AG20443 (cell line): Measurements from ENCODE around the gene CNGB1.
"Not testable (repeated sequence)": the region's sequence is repeated elsewhere in the genome, so short reads cannot be mapped to it uniquely, and the experiment has no call there.

Experiments used
- DNase-seq: peaks from one replicate; pipeline ENCODE4 v3.0.0; 2012; ENCODE audit warnings: low spot score, mixed read lengths

CNGB1 gene

DNA sequence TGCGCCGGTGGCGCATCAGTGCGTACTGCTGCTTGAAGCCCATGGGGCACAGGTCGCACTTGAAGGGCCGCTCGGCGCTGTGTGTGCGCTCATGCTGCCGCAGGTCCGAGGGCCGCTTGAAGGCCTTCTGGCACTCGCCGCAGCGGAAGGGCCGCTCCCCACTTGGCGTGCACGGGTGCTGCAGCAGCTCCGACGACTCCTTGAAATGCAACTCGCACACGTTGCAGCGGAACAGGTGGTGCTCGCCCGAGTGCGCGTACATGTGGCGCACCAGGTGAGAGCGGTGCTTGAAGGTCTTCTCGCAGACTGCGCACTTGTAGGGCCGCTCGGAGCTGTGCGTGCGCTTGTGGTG, 26.2 kb upstream of the CNGB1 start:
- no peak for DNase-seq

DNA sequence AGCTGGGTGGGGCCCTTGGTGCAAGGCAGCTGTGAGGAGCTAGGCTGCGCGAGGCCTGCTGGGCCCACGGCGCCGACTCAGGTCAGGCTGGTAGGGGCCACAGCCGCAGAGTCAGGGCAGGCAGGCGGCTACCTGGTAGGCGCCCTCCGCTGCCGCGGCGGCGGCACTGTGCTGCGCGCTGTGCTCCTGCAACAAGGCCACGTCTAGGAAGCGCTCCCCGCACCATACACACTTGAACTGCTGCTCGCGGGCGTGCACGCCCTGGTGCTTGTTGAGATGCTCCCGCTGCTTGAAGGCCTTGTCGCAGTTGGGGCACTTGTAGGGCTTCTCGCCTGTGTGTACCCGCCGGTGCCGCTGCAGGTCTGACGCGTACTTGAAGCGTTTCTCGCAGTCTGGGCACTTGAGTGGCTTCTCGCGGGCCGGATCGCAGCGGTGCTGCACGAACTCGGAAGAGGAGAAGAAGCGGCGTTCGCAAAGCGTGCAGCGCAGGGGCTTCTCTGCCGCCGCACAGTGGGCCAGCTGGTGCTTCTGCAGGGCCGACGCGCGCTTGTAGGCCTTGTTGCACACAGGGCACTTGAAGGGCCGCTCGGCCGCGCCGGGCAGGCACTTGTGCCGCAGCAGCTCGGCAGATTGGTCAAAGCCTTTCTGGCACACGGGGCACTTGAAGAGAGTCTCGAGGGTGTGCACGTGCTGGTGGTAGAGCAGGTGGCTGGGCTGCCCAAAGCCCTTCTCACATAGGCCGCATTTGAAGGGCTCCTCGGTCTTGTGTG, 25.7 kb upstream of the CNGB1 start:
- DNase-seq, result no peak

DNA sequence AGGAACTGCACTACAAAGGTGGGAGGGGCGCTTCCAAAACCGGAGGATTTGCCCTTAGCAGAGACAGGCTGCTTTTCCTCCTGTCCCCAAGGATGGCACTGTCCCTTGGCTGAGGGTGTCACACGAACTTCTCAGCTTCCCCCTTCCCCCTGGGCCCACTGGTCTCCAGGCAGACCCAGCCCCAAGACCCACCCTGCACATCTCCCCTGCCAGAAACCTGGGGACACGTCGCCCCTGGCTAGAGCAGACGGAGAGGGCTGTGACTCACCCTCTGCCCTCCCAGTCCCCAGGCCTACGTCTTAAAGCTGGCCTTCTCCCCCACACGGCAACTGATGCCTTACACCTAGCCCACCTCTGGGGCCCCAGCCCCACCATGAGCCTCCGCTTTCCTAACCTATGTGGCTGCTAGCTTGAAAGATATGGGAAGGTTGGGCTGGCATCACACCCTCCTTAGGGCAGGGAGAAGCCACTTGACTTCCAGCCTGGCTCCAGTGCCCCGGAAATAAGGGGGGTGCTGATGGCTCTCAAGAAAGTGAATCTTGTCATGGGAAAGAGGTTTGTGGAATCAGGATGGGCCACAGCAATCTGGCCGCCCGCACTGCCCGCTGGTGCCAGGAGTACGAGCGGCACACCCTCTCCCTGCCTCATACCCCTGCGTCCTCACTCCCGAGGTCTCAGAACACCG, 24.9 kb upstream of the CNGB1 start:
- no peak for DNase-seq

DNA sequence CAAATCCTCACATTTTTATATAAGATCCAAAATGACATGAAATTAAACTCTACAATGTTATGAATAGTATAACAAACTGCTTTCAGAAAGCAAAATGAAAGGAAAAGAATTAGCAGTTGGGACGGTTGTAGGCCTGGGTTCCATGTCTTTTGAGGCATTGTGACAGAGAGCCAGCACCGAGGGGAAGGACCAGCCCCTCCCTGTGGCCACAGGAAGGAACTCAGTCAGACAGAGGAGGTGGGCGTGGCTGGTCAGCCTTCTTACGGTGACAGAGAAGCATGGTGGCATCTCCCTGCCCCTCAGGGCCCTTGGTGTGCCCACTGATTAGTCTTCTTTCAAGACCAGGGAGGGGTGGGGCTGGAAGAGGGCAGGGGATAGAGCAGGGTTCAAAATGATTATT, 23.9 kb upstream of the CNGB1 start:
- DNase-seq, result peak; percentile 71

DNA sequence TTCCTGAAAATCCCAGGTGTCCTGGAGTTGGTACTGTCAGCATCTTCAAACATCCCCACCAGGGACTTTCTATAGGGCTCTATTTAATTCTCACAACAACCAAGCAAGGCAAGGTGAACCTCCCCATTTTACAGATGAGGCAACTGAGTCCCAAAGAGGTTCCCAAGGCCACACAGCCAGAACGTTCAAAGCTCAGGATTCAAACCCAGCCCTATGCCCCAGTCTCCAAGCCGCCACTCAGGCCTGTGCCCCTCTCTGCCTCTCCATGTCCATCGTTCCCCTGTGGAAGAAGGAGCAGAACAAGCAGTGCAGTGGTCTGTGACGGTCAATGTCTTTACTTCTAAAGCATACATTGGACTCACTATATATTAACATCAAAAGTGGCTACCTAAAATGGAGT, 23.4 kb upstream of the CNGB1 start:
- no peak for DNase-seq

DNA sequence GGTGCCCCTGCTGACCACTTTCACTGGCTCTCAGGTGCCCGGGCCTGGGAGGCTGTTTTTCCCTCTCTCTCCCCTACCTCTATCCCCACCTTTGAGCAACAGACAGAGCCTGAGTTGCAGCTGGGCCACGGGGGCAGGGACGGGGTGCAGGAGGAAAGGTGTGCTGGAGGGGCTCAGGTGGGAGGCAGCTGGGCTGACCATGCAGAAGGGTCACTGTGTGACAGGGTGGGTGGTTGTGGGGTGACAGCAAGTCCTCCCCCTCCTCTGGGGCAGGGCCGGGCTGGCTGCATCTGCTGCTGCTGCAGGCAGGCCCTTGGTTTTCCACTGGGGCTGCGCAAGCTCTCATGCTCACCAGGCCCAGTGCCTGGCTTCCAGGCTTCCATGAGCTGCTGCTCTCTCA, 23.0 kb upstream of the CNGB1 start:
- no peak for DNase-seq

DNA sequence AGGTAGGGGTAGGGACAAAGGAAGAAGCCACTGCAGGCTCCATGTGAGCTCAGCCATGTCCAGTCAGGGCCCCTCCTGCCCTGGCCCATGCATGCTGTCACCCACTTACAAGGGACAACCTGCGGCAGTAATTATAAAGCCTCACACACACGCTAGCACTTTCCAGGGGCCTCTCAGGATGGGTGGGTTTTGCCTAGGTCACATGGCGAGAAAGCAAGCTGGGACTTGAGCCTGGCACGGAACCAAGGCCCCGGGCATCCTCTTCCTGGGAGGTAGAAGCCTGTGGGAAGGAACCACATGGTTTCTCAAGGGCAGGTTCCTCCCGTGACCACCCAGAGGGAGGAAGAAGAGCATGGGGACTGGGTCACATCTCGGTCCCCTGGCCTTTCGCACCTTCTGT, 22.5 kb upstream of the CNGB1 start:
- DNase-seq, result no peak

DNA sequence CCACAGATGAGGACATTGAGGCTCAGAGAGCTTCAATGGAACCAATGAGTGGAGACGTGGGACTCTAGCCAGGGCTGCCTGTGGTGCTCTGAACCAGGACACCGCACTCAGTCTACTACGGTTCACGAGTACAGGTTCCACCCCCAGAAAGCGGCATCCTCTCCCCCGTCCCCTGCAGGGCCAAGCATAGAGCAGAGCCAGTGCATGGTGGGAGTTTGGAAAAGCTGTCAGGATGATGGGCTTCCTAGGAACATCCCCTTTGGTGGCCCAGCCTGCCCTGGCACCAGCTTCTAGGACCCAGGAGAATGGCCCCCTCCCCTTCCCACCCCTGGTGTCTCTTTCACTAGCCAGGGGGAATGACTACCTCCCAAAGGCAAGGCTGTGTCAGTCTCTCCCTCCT, 21.2 kb upstream of the CNGB1 start:
- no peak for DNase-seq

DNA sequence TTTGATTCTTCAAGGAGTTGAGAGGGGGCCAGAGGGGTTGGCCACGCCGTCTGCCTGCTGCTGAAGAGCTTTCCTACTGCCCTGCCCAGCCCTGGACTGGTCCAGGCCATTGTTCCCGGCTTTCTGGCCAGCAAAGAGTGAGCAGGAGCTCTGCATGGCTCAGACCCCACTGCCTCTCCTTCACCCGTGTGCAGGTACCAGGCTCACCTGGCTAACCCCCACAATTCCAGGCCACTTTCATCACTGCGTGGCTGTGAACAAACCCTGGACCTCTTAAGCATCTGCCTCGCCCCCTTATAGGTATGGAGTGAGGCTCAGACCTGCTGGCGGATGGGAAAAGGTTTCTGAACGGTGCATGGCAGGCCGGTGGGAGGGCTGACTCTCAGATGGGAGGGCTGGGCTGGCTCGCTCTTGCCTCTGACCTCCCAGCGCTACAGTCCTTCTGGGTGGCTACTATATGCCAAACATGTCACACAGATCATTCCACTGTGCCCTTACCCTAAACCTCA, 20.7 kb upstream of the CNGB1 start:
- DNase-seq, result no peak

DNA sequence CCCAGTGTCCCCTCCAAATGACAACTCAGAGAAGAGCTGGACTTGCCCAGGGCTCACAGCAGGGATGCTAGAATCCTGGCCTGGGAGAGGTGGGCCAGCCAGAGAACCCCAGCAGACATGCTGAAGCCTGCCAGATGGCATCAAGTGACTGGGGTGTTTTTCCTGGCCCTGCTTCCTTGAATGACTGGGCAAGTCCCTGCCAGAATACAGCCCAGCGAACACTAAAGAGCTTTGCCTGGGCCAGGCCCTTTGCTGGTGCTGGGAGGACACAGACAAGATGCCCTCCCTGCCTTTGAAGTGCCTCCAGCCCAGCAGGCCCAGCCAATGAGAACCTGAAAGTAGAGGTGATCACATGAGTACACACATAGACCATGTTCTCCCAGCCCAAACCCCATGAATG, 18.0 kb upstream of the CNGB1 start:
- DNase-seq, result no peak

DNA sequence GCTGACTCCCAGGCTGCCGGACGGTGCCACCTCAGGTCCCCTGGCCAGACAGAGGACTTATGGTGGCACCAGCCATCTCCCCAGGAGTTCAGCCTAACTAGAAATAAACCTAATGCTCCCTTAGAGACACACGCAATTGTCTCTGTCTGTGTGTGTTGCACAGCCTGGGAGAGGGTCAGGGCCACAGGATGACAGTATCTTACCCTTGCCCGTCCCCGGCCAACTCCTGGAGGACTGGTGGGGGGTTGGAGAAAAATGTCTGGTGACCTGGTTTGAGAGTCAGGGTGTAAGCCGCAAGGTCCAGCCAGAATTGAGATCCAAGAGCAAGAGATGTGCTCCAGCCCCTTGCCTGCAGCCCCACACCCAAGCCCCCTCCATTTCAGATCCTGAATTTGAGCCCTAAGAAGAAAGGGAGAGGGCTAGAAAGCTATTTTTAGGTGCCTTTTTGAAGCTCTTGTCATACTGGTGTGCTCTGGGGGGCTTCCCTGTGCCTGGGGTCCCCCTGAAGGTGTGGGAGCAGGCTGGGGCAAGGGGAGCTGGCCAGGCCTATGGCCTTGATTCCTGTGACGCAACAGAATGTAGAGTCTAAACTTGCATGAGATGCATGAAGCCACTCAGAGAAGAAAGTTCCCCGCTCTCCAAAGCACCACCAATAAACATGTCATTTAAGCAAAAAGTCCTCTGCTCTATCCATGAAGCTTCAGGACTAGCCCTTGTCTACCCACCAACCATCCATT, 16.7 kb upstream of the CNGB1 start:
- no peak for DNase-seq

DNA sequence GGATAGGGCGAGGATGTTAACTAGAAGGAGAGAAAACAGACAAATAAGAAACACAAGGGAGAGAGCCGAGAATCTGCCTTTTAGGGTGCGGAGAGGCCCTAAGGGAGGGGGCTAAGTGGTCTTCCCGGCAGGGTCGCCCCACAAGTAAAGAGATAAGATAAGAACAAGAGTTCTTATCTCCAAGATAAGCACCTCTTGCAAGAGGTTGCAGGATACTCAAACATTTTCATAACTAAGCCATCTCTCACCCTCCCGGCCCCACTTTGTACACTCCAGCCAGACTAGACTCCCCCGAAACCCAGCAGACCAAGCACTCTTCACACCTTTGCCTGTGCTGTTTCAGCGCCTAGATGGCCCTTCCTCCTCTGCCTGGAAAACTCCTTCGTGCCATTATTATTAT, 15.3 kb upstream of the CNGB1 start:
- no peak for DNase-seq

DNA sequence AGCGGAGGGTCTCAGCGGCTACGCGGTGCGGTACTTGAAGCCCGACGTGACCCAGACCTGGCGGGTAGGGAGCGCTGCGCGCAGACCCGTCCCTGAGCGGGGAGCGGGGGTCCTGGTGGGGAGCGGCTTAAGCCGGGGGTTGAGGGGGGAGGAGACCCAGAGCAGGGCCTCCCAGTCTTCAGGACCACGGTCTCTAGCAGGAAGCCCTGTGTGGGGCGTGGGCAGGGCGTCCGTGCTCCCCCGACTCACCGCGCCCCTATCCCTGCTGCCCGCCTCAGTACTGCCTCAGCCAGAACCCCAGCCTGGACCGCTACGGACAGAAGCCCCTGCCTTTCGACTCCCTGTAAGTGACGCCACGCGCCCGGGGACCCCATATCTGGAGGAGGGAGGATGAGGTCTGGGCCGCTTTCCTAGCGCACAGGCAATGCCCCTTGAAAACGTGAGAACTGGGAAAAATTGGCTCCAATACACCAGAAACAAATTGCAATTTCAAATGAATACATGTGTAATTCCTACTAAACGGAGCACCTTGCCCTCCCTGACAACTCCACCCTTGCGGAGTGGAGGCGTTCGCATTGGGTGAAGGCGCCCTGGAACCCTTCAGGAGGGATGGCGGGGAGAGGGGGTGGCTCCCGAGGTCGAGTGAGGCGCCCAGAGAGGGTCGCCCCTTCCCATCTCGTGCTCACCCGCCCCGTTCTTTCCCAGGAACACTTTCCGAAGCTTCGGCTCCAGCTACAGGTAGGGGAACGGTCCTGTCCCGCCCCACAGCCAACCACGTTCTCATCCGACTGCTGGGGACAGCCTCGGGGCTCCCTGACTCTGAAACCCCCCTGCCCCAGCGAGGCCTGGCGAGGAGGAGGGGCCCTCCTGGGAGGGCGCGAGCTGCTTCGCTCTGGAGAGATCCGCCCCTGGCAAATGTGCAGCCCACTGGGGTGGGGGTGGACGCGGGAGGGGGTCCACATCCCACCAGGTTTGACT, 14.6 kb upstream of the CNGB1 start:
- DNase-seq, result no peak

DNA sequence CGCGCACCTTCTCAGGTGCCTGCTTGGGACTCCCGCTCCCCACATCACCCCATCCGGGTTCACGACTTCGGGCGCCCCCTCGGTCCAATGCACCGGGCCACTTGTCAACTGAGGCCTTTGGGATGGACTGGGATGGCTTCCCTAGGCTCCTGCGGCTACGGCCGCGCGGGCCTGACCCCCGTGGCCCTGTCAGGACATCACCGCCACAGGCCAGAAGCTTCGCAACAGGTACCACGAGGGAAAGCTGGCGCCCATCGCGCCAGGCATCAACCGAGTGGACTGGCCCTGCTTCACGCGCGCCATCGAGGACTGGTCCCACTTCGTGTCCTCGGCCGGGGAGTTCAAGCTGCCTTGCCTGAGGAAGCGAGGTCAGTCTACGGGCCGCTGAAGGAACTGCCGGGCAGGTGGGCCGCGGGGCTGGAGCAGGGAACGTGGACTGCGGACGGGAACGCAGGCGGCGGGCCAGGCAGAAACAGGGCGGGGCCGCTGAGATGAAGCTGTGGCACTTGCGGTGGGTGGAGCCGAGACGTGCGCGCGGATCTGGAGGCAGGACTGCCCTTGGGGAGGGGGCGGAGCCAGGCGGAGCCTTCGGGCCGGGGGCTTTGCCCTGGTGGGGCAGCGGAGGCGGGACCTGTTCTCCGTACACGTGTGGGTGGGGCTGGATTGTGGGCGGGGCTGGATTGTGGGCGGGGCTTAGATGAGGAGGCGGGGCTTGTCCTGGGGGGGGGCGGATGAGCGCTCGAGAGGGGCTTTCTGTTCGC, 13.7 kb upstream of the CNGB1 start:
- peak; percentile 81 for DNase-seq

DNA sequence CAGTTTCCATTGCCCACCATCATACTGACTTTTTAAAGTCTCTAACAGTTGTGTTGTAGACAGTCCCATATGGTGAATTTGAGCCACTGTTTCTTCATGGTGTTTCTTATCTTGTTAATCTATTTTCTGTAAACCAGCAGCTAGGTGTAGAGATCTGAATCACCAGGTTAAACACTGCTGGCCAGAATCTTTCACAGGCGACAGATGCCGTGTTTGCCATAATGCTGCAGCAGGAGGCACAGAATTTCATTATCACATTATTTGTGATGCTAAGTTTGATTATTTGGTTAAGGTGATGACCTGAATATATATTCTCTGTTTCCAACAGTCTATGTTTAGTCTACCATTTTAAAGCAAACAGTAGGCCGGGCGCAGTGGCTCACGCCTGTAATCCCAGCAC, 11.5 kb upstream of the CNGB1 start:
- no peak for DNase-seq

DNA sequence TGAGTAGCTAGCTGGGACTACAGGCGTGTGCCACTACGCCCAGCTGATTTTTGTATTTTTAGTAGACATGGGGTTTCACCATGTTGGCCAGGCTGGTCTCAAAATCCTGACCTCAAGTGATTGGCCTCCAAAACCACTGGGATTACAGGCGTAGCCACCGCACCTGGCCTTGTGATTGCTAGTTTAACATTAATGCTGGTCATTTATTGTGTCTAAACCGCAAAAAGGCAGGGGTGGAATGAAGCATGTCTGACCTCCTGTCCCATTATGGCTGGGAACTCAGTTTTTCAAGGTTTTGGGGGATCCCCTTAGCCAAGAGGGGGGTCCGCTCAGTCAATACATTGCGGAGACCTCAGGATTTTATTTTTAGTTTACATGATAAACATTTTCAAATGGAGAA, 10.7 kb upstream of the CNGB1 start:
- no peak for DNase-seq

DNA sequence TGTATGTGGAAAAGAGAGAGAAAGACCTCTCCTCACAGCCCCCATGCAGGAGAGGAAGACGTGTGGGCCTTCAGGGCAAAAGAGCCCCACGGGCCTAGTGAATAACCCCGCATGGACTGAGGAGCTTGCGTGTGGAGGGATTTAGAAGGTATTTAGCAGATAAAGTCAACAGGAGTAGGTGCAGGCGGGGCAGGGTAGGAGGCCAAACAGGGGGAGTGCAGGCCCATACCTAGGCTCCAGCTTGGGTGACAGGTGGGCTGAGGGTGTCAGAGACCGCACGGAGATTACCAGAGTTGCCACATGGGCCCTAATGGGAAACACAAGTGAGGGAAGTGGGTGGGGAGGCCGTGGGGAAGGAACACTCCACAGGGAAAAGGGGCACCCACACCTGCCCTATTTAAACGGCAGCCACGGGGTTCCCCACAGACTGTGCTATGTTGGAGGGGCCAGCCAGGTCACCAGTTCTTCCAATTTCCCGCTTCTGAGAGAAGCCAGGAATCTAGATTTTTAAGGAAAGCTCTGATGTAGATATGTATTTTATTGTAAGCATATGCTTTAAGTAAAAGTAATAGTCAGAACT, 8.2 kb upstream of the CNGB1 start:
- DNase-seq, result no peak

DNA sequence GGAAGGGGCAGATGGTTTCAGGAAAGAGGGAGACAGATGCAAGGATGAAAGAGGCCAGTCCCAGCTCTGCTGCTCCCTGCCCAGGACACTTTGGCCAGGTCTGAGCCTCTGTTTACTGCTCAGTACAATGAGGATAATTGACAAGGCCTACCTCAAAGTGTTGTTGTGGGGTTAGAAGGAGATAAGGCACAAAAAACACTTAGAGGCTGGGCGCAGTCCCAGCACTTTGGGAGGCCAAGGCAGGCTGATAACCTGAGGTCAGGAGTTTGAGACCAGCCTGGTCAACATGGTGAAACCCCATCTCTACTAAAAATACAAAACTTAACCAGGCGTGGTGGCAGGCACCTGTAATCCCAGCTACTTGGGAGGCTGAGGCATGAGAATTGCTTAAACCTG, 7.1 kb upstream of the CNGB1 start:
- DNase-seq, result not testable (repeated sequence)

DNA sequence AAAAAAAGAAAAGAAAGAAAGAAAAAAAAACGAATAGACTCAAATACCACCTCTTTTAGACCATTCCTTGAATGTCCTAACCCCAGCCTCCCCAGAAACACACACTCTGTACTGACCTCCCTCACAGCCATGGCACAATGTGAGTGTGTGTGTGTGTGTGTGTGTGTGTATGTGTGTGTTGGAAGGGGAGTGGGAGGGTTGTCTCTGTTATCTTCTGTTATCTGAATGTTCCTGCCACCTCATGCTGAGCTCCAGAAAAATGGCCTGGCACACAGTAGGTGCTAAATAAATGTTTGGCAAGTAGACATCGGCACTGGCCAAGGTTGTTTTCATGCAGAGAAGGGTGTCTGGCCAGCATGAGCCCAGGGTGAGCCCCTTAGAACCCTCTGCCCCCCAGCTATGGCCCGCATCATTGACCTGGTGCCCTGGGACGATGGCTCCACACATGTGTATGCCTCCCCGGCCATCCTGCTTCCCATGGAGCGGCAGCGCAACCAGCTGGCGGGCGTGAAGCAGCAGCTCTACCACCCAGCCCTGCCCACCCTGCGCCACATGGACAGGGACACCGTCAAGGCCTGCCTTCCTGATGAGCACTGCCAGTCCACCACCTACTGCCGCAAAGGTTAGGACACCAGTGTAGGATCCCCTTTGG, 6.6 kb upstream of the CNGB1 start:
- no peak for DNase-seq

DNA sequence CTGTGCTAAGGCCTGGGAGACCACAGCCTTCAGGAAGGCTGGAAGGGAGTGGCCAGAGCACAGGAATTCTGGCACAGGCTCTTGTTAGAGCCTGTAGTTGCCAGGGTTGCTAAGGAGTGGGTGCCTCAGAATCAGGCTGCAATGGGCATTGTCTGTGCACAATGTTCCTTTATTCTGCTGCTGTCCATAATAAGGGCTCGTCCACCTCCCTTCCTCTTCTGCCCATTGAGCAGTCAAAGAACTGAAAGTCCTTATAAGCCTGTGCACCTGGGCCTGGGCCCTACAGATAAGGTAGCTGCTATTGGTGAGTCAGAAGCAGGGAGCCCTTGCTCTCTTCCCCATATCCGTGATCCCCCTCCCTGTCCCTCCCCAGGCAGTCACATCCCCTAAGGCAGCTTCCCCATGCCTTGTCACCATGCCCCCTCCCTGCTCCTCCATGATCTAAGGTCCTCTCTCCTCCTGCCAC, 5.4 kb upstream of the CNGB1 start:
- peak; percentile 63 for DNase-seq
